HG03159 (cell line): ENCODE results near the gene APOC3.
"Not testable (repeated sequence)": the region's sequence is repeated elsewhere in the genome, so short reads cannot be mapped to it uniquely, and the experiment has no call there.

Experiments used
- ATAC-seq: cut with Tn5 transposase; IDR thresholded peaks from one replicate; pipeline ENCODE4 v1.9.1; 2021; ENCODE audit warnings: mild to moderate bottlenecking, moderate library complexity; ENCODE audit not compliant: unreplicated experiment

APOC3 gene

DNA sequence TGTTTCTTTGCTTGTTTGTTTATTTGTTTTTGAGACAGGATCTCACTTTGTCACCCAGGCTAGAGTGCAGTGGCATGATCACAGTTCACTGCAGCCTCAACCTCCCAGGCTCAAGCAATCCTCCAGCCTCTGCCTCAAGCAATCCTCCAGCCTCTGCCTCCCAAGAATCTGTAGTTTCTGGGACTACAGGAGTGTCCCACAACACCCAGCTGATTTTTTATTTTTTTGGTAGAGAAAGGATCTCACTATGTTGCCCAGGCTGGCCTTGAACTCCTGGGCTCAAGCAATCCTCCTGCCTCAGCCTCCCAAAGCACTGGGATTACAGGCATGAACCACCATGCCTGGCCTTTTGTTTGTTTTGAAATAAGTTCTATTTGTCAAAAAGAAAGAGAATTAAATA lies 28.0 kb upstream of the APOC3 start:
- ATAC-seq = not testable (repeated sequence)

DNA sequence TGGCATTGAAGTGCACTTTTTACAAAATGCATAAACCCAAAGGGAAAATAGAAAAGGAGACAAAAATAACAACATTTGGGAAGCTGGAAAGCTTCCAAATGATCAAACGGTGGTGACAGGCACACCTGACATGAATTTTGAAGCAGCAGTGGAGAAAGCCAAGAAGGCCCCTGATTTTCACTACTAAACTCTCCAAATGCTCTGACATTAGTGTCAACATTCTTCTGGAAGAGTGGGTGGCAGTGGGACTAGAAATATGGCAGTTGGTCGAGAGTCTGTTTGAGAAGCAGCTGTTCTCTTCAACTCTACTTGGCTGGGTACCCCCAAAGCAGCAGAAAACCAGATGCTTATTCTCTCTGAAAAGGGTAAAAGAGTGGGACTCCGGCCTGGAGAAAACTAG lies 25.7 kb upstream of the APOC3 start:
- ATAC-seq = no peak

DNA sequence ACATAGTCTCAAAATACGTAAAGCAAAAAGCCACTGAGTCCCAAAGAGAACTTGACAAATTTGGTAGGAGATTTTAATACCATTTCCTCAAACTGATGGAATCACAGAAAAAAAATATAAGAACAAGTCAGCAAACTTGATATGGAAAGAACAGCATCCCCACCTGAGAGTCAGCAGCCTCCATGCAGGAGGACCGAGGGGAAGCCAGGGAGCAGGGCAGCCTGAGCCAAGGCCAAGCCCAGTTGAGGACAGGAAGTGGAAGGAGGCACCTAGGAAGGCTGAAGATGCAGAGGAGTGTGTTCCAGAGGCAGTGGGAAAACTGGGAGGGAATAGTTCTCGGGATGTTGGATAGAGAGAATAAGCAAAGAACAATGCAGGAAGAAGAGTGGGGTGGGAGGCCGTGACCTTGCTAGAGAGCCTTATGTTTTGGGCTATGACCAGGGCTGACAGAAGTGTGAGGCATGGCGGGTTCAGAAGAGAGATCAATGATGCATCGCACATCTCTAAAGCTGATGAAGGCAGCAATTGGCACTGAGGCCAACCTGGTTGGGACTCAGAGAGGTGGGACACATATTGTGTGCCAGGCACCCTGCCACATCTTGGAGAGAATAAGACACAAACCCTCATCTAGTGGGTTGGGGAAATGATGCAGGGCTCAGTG lies 22.0 kb upstream of the APOC3 start:
- ATAC-seq = no peak

DNA sequence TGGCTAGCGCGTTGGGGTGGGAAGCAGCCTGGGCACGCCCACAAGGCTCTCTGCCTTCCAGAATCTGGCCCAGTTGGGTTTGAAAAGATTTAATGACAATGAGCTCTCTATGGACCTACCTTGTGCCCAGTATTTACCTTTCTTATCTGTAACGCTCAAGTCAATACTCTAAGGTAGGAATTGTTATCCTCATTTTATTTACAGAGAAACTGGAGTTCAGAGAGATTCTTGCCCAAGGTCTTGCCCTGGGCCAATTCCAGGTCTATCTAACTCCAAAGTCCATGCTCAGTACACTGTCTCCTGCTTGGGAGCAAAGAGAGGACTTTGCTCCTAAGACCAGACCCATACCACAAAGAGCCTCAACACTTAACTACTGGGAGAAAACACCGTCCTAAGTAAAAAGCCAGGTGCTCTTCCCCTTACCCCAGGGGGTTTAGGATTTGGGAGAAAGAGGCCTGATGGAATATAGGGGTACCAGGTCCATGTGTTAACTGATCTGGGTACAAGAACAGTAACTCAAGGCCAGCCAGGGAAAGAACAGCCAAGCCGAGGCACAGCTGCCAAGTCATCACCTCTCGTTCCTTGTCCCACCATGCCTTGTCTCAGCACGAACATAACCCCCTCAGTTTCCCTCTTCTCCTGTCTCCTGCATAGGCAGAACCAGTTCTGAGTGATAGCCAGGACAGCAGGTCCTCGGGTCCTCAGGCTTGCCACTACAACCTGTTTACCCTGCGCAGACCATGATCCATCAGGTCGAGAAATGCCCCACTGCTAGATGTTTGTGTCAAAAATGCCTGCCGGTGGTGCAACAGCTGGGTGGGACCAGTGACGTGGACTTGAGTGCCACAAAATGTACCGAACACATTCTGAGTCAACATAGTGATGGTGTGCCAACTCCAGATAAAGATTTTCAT lies 21.2 kb upstream of the APOC3 start:
- no peak for ATAC-seq

DNA sequence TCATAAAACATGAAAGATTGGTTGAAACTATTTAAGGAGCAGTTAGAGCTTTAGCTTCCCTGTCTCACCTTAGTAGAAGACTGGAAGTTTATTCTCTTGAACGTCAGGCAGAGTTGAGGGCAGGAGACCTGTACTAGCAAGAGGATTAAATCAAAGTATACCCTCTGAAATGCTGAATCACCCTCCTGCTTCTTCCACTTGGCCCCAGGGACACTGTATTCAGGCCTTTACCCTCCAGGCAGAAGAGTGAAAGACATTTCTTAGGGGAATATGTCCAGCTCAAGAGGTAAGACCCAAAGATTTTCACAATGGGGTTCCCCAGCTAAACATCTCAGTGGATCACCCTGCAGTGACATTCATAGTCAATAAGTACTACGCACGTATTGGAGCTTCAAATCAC lies 18.5 kb upstream of the APOC3 start:
- no peak for ATAC-seq

DNA sequence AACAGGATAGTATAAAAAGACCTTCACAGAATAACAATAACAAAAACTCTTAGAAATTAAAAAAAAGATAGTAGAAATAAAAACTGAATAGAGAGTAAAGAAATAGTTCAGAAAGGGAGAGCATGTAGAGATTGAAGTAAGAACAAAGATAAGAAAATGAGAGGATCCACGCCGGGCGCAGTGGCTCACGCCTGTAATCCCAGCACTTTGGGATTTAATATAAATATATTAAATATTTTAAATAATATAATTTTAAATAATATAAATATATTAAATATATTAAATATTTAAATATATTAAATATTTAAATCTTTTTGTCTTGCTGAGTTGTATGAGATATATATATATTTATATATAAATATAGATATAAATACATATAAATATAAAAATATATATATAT lies 17.6 kb upstream of the APOC3 start:
- no peak for ATAC-seq

DNA sequence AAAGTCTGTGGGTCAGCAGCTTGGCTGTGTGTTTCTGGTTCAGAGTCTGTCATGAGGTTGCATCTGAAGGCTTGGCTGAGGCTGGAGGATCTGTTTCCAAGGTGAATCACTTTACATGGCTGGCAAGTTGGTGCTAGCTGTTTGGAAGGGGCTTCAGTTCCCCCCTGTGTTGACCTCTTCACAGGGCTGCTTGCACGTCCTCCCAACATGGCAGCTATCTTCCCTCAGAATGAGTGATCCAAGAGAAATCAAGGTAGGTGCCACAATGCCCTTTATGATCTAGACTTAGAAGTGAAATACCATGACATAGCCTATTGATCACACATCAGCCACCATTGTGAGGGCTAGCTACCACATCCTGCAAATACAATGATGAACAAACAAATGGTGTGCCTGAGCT lies 16.5 kb upstream of the APOC3 start:
- no peak for ATAC-seq

DNA sequence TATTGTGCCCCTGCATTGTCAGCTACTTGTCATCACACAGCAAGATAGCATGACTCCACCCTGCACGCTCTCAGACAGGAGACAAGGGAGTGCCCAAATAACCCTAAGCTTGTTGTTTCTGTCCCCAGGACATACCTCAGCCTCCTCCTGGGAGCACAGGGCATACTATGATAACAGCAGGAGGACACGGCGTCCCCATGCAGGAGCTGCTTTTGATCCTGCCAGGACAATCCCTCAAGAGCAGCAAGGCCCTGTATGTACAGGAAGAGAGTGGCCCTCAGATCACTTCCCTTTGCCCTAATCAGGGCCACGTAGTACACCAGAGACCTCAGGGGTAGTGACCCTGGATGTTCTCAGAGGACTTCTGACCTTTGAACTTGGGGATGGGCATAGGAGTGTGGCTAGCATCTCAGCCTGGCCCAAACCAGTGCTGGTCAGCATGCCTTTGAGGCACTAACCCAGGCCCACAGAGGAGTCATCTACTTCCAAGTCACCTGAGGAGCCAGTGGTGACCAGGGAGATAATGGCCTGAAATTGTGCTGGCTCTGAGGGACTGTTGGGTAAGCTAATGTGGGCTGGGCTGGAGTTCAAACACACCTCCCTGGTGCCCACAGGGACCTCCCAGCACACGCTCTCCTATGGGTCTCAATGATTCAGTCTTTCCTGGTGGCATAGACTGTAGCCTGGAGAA lies 15.8 kb upstream of the APOC3 start:
- ATAC-seq = no peak

DNA sequence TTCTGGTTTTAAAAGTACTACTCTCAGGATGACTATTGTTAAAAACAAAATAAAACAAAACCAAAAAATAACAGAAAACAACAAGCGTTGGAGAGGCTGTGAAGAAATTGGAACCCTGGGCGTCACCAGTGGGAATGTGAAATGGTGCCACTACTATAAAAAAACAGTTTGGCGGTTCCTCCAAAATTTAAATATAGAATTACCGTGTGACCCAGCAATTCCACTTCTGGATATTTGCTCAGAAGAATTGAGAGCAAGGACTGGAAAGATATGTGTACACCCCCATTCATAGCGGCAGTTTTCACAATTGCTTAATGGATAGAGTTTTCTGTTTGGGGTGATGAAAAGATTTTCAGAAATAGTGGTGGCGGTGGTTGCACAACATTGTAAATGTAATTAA lies 15.2 kb upstream of the APOC3 start:
- ATAC-seq = no peak

DNA sequence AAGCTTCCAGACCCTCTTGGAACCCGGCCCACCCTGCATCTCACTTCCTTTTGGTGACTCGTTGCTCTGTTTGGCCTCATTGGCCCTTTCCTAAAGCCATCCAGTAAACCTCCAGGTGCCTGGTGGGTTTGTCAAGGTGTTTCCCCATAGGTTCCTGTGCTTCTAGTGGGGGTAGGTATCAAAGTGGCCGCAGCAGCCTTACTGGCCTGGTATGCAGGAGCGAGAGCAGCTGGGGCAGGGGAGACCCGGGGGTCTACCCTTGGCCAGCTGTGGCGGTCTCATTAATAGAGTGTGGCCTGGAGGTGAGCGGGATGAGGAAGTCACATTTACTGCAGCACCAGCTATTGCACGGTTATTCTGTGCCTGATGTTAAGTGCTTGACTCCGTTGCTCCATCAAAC lies 10.7 kb upstream of the APOC3 start:
- no peak for ATAC-seq

DNA sequence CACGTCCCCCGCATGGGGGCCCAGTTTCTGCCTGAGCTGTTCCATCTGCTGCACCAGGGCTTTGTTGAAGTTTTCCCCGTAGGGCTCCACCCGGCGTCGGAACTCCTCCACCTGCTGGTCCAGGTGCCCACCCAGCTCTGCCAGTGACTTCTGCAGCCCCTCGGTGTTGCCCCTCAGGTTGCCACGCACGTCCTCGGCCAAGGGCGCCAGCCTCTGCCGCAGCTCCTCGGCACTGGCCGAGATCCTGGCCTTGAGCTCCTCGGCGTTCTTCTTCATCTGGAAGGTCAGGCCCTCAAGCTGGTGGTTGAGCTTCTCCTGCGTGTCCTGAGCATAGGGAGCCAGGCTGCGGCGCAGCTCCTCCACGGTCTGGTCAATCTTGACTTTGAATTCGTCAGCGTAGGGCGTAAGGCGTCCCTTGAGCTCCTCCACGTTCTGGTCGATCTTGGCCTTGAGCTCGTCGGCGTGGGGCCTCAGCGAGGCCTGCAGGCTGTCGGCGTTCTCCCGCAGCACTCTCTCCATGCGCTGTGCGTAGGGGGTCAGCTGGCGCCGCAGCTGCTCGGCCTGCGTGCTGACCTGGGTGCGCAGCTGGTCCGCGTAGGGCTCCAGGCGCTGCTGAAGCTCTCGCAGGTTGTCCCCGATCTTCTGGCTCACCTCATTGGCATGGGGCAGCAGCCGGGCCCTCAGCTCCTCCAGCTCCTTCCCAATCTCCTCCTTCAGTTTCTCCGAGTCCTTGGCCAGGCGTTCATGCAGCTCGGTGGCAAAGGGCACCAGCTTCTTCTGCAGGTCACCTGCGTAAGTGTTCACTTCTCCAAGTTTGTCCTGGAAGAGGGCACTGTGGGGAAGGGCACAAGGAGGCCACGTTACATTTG lies 8.4 kb upstream of the APOC3 start:
- ATAC-seq = no peak

DNA sequence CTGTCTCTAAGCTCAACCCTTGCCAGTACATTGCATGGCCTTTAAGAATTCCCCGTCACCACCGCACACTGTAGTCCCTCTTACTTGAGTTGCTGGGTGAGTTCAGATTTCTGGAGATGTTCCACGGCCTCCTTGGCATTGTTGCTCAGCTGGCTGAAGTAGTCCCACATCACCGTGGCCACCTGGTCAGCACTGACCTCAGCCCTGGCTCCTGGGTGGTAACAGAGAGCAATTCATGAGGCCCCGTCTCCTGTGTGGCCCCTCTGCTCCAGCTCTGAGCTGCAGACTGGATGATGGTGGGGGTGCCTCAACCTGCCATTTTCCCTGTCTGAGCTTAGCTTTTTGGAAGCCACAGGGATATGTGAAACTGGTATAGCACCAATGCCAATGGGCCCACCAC lies 7.1 kb upstream of the APOC3 start:
- no peak for ATAC-seq

DNA sequence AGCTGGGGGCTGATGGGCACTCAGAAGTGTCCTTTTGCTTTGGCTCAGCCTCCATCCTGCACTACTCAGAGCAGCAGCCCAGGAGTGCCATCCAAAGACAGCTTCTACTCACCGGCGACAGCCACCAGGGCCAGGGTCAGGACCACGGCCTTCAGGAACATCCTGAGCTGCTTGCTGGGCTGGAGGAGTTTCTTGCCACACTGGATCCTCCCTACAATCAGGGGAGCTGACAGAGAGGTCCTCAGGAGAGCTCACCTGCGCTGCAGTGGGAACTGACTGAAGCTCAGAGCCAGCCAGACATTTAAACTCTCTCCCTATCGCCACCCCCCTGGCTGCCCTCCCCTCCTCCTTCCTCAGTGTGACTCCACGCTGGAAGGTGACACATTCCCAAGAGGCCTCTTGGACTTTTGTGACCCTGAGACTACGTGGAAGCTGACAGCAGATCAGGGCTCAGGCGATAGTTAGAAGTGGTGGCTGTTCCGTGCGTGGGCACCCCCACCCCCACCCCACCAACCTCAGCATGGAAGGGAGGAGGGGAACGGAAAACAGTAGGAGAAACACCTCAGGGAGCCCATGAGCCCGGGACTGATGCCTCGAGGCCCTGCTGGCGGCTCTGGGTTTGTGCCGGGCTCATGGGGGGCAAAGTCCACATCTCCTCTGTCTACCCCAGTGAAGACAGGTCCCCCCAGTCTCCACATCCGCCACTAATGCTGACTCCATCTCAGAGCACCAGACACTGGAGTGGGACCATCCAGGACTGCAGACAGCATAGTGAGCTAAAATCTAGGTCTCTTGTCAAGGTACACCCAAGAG lies 6.5 kb upstream of the APOC3 start, which contains the start of gene APOA4:
Gene APOA4, minus strand, starts transcription at position 274 of the 813 bp plus-strand sequence. Its CDS starts 113 bp downstream, at position 161.
- ATAC-seq = no peak

DNA sequence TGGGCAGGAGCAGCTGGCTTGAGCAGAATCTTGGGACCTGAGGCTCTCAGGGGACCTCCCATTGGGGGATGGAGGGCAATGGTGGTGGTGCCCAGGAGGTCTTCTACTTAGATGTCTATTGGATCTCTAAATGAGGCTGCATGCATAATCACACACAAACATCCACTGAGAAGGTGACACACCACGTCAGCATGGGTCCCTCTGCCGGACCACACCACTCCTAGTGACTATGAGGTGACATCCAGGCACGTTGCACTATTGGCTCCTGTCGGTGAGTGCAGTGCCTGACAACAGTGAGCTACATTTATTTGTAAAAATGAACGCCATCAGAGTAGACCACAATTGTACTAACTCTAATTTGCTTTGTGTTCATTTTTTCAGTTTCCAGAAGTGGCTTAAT lies 4.3 kb upstream of the APOC3 start:
- no peak for ATAC-seq

DNA sequence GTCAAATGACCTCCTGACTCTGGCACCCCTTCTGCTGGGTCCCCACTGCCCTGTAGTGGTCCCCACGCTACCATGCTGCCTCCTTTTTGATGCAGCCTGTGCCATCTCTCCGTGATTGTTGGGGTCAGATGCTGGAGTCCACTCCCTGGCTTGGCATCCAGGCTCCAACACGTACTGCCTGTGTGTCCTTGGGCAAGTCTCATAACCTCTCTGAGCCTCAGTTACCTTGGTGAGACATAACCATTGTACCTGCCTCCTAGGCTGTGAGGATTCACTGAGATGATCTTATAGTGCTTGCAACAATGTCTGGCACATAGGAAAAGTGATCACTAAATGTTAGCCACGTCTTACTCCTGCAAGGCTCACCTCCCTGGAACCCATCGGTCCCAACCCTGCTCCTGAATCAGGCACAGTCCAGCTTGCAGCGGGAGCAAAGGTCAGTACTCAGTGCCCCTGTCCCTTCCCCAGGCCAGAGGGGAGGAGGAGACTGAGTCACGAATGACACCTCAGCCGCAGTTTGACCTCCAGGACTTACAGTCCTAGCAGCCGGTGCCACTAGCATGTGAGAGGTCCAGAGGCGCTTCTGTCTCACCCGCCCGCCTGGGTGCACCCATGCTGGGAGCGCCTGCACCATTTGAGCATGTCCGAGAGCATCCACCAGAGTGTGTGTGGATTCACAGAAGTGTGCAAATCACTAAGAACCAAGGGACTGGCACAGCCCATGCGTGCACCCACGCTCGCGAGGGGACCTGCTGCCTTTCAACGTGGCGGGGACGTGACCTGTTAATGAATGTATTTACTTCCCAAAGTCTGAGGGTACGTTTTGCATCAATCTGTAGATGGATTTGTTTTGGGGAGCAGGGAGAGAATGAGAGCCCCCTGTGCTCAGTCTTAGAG lies 3.6 kb upstream of the APOC3 start:
- no peak for ATAC-seq

DNA sequence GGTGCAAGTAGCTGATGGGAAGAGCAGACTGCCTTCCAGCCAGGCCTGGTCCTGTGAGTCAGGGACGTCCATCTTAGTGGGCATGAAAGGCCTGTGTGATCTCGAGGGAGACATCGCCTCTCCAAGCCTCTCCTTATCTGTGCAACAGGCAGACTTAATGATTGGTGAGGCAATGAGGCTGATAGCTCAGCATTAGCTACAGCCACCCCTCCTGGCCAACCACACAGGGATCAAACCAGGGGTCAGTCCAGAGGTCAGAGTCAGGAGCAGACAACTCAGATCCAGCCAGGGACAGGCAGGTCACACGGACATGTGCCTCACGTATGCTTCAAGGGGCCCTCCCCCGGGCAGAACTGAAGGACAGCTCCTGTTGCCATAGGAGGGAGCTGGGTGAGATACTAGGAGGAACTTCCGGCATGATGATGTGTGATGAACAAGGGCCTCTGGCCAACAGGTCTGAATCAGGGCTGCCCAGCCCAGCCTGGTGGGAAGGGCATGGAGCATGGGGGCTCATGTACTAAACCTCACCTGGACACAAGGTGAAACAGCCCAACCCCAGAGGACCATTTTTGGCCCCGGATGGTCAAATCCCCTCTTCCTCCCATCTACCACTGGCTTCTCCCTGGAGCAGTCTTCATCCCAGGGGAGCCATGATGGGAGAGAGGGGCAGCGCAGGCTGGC lies 2.8 kb upstream of the APOC3 start:
- no peak for ATAC-seq

DNA sequence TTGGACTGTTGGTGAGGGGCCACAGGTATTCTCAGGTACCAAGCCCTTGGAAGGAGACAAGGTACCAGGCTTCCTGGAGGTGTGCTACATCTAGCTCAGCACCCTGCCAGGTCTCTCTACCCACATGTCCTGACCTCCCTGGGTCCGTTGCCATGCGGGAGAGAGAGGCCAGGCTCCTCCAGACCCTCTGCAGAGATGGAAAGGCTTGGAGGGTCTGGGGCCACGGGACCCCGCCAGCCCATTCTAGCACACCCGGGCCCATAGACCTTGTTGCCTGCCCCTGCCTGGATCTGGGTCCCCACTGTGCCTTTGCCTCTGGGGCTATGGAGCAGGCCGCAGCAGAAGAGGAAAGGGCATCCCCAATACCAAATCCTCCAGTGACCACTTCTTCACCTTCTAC lies 2.2 kb upstream of the APOC3 start:
- no peak for ATAC-seq
